Measurements from ENCODE around the gene MYRIP.

GRCh38 chr3:40216471-40216870 is 407.1 kb downstream of the MYRIP start:
- TF ChIP-seq CTCF (IDR thresholded peaks at IDR 0.05) (no peak), POLR2A (IDR thresholded peaks at IDR 0.05) (no peak)

All from thyroid gland (tissue), 4 donors.